Measurements from ENCODE around the gene RRP1.

DNA sequence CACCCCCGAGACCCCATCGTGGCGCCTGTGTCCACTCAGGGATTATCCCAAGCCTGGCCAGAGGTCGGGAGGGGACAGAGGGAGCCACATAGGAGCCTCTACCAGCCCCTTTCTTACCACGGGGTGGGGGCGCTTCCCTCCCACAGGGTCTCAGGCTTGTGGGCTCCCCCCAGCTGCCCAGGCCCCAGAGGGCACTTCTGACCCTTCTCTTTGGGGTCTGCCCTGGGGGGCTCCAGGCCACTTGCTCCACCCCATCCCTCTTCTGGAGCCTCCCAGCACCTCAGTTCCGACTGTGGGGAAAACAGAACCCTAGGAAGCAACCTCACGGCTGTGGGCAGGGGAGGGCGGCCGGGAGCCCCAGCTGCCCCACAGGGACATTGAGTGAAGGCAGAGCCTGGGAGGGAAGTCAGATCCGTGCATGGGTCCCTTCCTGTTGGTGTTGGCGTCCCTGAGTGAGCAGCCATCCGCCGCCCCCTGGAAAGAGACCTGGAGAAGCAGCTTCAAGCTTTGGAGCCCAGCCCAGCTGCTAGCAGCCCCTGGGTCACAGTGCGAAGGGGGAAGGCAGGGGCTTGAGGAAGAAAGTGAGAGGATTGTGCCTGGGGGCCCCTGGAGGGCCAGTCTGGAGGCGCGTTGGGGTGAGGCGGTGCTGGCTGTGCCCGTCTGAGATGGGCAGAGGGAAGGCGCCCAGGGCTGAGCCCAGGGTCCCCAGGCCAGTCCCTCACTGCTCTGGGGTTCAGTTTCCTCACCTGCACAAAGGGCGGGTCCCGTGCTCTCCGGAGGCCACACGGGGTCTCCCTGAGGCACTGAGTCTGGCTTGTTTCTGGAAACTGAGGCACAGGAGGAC is 22.1 kb downstream of the RRP1 start:
- TF ChIP-seq, protein P1, sequence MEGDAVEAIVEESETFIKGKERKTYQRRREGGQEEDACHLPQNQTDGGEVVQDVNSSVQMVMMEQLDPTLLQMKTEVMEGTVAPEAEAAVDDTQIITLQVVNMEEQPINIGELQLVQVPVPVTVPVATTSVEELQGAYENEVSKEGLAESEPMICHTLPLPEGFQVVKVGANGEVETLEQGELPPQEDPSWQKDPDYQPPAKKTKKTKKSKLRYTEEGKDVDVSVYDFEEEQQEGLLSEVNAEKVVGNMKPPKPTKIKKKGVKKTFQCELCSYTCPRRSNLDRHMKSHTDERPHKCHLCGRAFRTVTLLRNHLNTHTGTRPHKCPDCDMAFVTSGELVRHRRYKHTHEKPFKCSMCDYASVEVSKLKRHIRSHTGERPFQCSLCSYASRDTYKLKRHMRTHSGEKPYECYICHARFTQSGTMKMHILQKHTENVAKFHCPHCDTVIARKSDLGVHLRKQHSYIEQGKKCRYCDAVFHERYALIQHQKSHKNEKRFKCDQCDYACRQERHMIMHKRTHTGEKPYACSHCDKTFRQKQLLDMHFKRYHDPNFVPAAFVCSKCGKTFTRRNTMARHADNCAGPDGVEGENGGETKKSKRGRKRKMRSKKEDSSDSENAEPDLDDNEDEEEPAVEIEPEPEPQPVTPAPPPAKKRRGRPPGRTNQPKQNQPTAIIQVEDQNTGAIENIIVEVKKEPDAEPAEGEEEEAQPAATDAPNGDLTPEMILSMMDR (IDR thresholded peaks at IDR 0.05), result no peak
- TF ChIP-seq POLR2A (IDR thresholded peaks at IDR 0.05), result no peak
